Osteocyte (in vitro differentiated cells): ENCODE results near the gene GINS2. TPM values are rescaled to one million over a fixed set of nuclear protein-coding genes. Genes with fewer than 3 reads are reported as not detected.
A peak's percentile ranks its signal among the peaks of the same experiment; 100 is the strongest.

Source experiments
- DNase-seq: peaks from one replicate; pipeline ENCODE4 v3.0.0; 2021; ENCODE audit warnings: mixed read lengths; ENCODE audit not compliant: unreplicated experiment; ENCODE audit errors: extremely low spot score
- H3K27ac Mint-ChIP-seq: one replicate; pipeline ENCODE4 v1.8.0; 2021; ENCODE audit warnings: mild to moderate bottlenecking, mixed read lengths; ENCODE audit not compliant: unreplicated experiment
- H3K27me3 Mint-ChIP-seq: one replicate; pipeline ENCODE4 v1.8.0; 2021; ENCODE audit warnings: mixed read lengths; ENCODE audit not compliant: unreplicated experiment
- H3K36me3 Mint-ChIP-seq: one replicate; pipeline ENCODE4 v1.8.0; 2021; ENCODE audit warnings: mixed read lengths; ENCODE audit not compliant: unreplicated experiment
- H3K4me1 Mint-ChIP-seq: one replicate; pipeline ENCODE4 v1.8.0; 2021; ENCODE audit warnings: mixed read lengths; ENCODE audit not compliant: unreplicated experiment
- H3K4me3 Mint-ChIP-seq: one replicate; pipeline ENCODE4 v1.8.0; 2021; ENCODE audit warnings: mild to moderate bottlenecking, moderate library complexity, mixed read lengths; ENCODE audit not compliant: unreplicated experiment
- H3K9me3 Mint-ChIP-seq: one replicate; pipeline ENCODE4 v1.8.0; 2021; ENCODE audit warnings: mixed read lengths; ENCODE audit not compliant: unreplicated experiment
- total RNA-seq: library from RNA; stranded (reverse); gene quantifications from 2 replicates; pipeline ENCODE4 v1.2.1, GENCODE V29; 2021
- TF ChIP-seq, protein P1 (sequence below): fragments of 200-600 bp; sonication (generic); IDR thresholded peaks from 2 replicates; pipeline ENCODE4 v1.5.0; 2021; ENCODE audit warnings: antibody characterized with exemption, mild to moderate bottlenecking, moderate library complexity

GINS2 gene
- total RNA-seq, 1 donor from 2014 or later: 5.7 TPM

DNA sequence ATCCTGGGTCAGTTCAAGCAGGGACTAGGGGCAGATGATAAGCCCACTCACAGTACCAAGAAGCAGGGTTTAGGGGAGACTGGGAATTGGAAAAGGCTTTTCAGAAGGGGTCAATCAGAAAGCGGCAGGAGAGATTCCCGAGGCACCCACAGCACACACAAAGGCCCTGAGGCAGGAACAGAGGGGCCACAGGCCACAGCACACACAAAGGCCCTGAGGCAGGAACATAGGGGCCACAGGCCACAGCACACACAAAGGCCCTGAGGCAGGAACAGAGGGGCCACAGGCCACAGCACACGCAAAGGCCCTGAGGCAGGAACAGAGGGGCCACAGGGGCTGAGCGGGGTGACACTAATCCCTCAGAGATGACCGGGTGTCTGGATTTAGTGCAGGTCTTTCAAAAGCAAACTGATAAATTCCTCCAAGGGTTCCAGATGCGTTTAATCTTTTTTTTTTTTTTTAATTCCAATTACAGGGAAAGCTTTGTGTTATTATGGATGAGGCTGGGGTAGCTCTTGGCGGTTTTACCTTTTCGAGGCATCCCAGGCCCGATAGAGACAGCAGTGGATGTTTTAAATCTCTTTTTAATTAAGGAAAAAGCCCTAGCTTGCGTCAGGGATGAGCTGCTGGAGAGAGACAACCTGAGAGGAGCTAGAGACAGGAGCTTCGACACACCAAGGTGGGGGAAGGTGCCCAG, 31.0 kb upstream of the GINS2 start:
- no peak for DNase-seq
- no peak overlapping the region for H3K4me3 Mint-ChIP-seq
- H3K27ac Mint-ChIP-seq: no peak overlapping the region
- H3K4me1 Mint-ChIP-seq: peaks cover 17% of the 10 kb centered on the region
- TF ChIP-seq, protein P1, sequence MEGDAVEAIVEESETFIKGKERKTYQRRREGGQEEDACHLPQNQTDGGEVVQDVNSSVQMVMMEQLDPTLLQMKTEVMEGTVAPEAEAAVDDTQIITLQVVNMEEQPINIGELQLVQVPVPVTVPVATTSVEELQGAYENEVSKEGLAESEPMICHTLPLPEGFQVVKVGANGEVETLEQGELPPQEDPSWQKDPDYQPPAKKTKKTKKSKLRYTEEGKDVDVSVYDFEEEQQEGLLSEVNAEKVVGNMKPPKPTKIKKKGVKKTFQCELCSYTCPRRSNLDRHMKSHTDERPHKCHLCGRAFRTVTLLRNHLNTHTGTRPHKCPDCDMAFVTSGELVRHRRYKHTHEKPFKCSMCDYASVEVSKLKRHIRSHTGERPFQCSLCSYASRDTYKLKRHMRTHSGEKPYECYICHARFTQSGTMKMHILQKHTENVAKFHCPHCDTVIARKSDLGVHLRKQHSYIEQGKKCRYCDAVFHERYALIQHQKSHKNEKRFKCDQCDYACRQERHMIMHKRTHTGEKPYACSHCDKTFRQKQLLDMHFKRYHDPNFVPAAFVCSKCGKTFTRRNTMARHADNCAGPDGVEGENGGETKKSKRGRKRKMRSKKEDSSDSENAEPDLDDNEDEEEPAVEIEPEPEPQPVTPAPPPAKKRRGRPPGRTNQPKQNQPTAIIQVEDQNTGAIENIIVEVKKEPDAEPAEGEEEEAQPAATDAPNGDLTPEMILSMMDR: no peak
- no peaks in the 10 kb centered on the region for H3K36me3 Mint-ChIP-seq
- no peaks in the 10 kb centered on the region for H3K9me3 Mint-ChIP-seq
- peaks cover 11% of the 10 kb centered on the region for H3K27me3 Mint-ChIP-seq

DNA sequence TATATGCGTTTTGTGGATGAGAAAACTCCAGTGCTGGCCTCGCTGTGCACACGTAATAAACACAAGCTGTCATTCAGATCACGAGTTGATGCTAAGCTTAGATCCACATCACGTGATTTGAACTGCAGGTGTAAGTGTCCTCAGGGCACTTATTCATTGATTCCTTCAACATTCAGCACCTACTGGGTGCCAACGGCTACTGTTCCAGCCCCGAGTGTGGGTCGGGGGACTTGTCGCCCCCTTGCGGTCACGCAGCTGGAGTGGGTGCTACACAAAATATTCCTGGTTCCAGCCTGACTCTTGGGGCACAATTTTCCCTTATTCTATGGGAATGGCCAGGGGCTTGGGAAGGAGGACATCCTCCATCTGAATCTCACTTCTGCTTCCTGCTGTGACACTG, 29.9 kb upstream of the GINS2 start:
- Mint-ChIP-seq H3K27ac (no peak overlapping the region), H3K9me3 (no peaks in the 10 kb centered on the region)

DNA sequence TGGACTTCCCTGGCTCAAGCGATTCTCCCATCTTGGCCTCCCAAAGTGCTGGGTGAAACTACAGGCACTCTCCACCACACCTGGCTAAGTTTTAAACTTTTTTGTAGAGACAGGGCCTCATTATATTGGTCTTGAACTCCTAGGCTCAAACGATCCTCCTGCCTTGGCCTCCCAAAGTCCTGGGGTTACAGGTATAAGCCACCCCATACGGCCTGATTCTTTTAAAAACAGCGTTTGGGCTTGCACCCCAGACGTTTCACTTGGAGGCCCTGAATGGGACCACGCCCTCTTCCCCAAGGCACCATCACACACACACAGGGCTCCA, 29.4 kb upstream of the GINS2 start:
- DNase-seq: no peak
- TF ChIP-seq, protein P1: no peak
- no peaks in the 10 kb centered on the region for H3K9me3 Mint-ChIP-seq
- peaks cover 17% of the 10 kb centered on the region for H3K4me1 Mint-ChIP-seq
- no peaks in the 10 kb centered on the region for H3K36me3 Mint-ChIP-seq
- no peak overlapping the region for H3K4me3 Mint-ChIP-seq
- no peak overlapping the region for H3K27ac Mint-ChIP-seq
- H3K27me3 Mint-ChIP-seq: peaks cover 7% of the 10 kb centered on the region

More for the DNA sequence above, 29.9 kb upstream of the GINS2 start:
- Mint-ChIP-seq H3K27me3 (peaks cover 7% of the 10 kb centered on the region), H3K4me3 (no peak overlapping the region), H3K4me1 (peaks cover 17% of the 10 kb centered on the region), H3K36me3 (no peaks in the 10 kb centered on the region)
- DNase-seq: no peak
- TF ChIP-seq, protein P1: peak; percentile 64

- no peak overlapping the region for H3K27ac Mint-ChIP-seq
- H3K4me1 Mint-ChIP-seq: peaks cover 17% of the 10 kb centered on the region
- no peak for DNase-seq
- TF ChIP-seq, protein P1: peak; percentile 82
- peaks cover 7% of the 10 kb centered on the region for H3K27me3 Mint-ChIP-seq
- H3K9me3 Mint-ChIP-seq: no peaks in the 10 kb centered on the region
- H3K36me3 Mint-ChIP-seq: no peaks in the 10 kb centered on the region
- H3K4me3 Mint-ChIP-seq: no peak overlapping the region
Observed at GRCh38 chr16:85717393-85718152, 28.8 kb upstream of the GINS2 start.

- DNase-seq: no peak
- TF ChIP-seq, protein P1: no peak
- H3K9me3 Mint-ChIP-seq: peaks cover 4% of the 10 kb centered on the region
- H3K4me1 Mint-ChIP-seq: peaks cover 17% of the 10 kb centered on the region
- no peak overlapping the region for H3K27ac Mint-ChIP-seq
- peaks cover 2% of the 10 kb centered on the region for H3K36me3 Mint-ChIP-seq
- H3K27me3 Mint-ChIP-seq: peaks cover 7% of the 10 kb centered on the region
- no peak overlapping the region for H3K4me3 Mint-ChIP-seq
Observed at GRCh38 chr16:85716680-85717038, 27.9 kb upstream of the GINS2 start.
